GM23338 (cell line): Measurements from ENCODE around the gene PDE1A. TPM values are rescaled to one million over a fixed set of nuclear protein-coding genes. Genes with fewer than 3 reads are reported as not detected.

Experiments used
- ATAC-seq: fragments of 200-7000 bp; cut with Tn5 transposase; 3 replicates; pipeline ENCODE4 v1.9.1; 2020
- DNase-seq: peaks from one replicate; pipeline ENCODE4 v3.0.0-alpha.2; 2015; ENCODE audit warnings: low spot score
- H2AFZ ChIP-seq: fragments of 200-600 bp; sonication (generic); 2 replicates; pipeline ENCODE4 v1.8.0; 2016; ENCODE audit warnings: antibody characterized with exemption, mild to moderate bottlenecking, moderate library complexity
- H3F3A ChIP-seq: fragments of 200-600 bp; sonication (generic); replicated peaks from 2 replicates; pipeline ENCODE4 v1.8.0; 2017; ENCODE audit warnings: antibody characterized with exemption, mixed run types, low read depth
- H3K27ac ChIP-seq: fragments of 200-600 bp; sonication (generic); 2 replicates; pipeline ENCODE4 v1.6.1; 2016; ENCODE audit warnings: low read depth
- H3K27me3 ChIP-seq: fragments of 200-600 bp; sonication (generic); 2 replicates; pipeline ENCODE4 v1.8.0; 2016; ENCODE audit warnings: mild to moderate bottlenecking, mixed run types, moderate library complexity; ENCODE audit not compliant: insufficient read depth
- H3K36me3 ChIP-seq: fragments of 200-600 bp; sonication (generic); 2 replicates; pipeline ENCODE4 v1.8.0; 2016; ENCODE audit warnings: mild to moderate bottlenecking; ENCODE audit not compliant: insufficient read depth
- H3K4me1 ChIP-seq: fragments of 200-600 bp; sonication (generic); 2 replicates; pipeline ENCODE4 v1.8.0; 2016; ENCODE audit warnings: mild to moderate bottlenecking, moderate library complexity; ENCODE audit not compliant: insufficient read depth
- H3K4me2 ChIP-seq: fragments of 200-600 bp; sonication (generic); 2 replicates; pipeline ENCODE4 v1.7.1; 2017; ENCODE audit warnings: mixed run types
- H3K4me3 ChIP-seq: fragments of 200-600 bp; sonication (generic); 2 replicates; pipeline ENCODE4 v1.6.1; 2016; ENCODE audit warnings: mixed run types
- H3K79me2 ChIP-seq: fragments of 200-600 bp; sonication (generic); replicated peaks from 2 replicates; pipeline ENCODE4 v1.8.0; 2017; ENCODE audit warnings: mild to moderate bottlenecking; ENCODE audit not compliant: insufficient read depth
- H3K9me2 ChIP-seq: fragments of 200-600 bp; sonication (generic); 2 replicates; pipeline ENCODE4 v1.8.0; 2017; ENCODE audit not compliant: insufficient read depth
- H4K20me1 ChIP-seq: fragments of 200-600 bp; sonication (generic); replicated peaks from 2 replicates; pipeline ENCODE4 v1.8.0; 2017; ENCODE audit warnings: mild to moderate bottlenecking; ENCODE audit not compliant: insufficient read depth
- H3K27ac Mint-ChIP-seq: 2 replicates; pipeline ENCODE4 v1.8.0; 2020; ENCODE audit warnings: inconsistent platforms, mild to moderate bottlenecking, moderate library complexity, mixed read lengths
- H3K27me3 Mint-ChIP-seq: 3 replicates; pipeline ENCODE4 v1.8.0; 2022; ENCODE audit warnings: low read depth, mild to moderate bottlenecking, moderate library complexity, mixed read lengths, inconsistent platforms; ENCODE audit not compliant: insufficient read depth, poor library complexity
- H3K36me3 Mint-ChIP-seq: 3 replicates; pipeline ENCODE4 v1.8.0; 2021; ENCODE audit warnings: low read depth, mild to moderate bottlenecking, inconsistent platforms, moderate library complexity, mixed read lengths
- H3K4me1 Mint-ChIP-seq: 3 replicates; pipeline ENCODE4 v1.8.0; 2020; ENCODE audit warnings: mild to moderate bottlenecking, inconsistent platforms, mixed read lengths
- H3K4me3 Mint-ChIP-seq: 3 replicates; pipeline ENCODE4 v1.8.0; 2021; ENCODE audit warnings: moderate library complexity, mild to moderate bottlenecking, inconsistent platforms, mixed read lengths
- H3K9me3 Mint-ChIP-seq: 3 replicates; pipeline ENCODE4 v1.8.0; 2020; ENCODE audit warnings: moderate library complexity, mild to moderate bottlenecking, inconsistent platforms, mixed read lengths
- CREB1 ChIP-seq: fragments of 250-450 bp; sonication (Bioruptor Pico); IDR thresholded peaks from 2 replicates; pipeline ENCODE4 v1.5.0; 2020; ENCODE audit warnings: low read depth, mild to moderate bottlenecking, moderate library complexity
- CTCF ChIP-seq, 2 experiments: fragments of 200-600 bp in 1 of 2; sonication (generic) in 1 of 2; conservative IDR thresholded peaks; 2 replicates each; pipeline versions ENCODE4 v1.5.1 to v1.6.1; 2016 to 2017; ENCODE audit warnings: antibody characterized with exemption in 2 of 2, low read depth in 2 of 2, mild to moderate bottlenecking in 2 of 2, moderate library complexity in 1 of 2
- ETS1 ChIP-seq: IDR thresholded peaks from 2 replicates; pipeline ENCODE4 v1.6.1; 2016; ENCODE audit warnings: antibody characterized with exemption
- EZH2 ChIP-seq: fragments of 200-600 bp; sonication (generic); IDR thresholded peaks from one replicate; pipeline ENCODE4 v1.8.0; 2017; ENCODE audit warnings: antibody characterized with exemption, mild to moderate bottlenecking, low read depth; ENCODE audit not compliant: unreplicated experiment
- POLR2AphosphoS5 ChIP-seq: IDR thresholded peaks from 2 replicates; pipeline ENCODE4 v1.6.1; 2016; ENCODE audit warnings: antibody characterized with exemption, low read depth
- REST ChIP-seq: IDR thresholded peaks from one replicate; pipeline ENCODE4 v1.6.1; 2018; ENCODE audit warnings: antibody characterized with exemption; ENCODE audit not compliant: unreplicated experiment
- STAT1 ChIP-seq: IDR thresholded peaks from one replicate; pipeline ENCODE4 v1.6.1; 2016; ENCODE audit warnings: antibody characterized with exemption; ENCODE audit not compliant: unreplicated experiment
- ZNF331 ChIP-seq: fragments of 250-450 bp; sonication (Bioruptor Pico); IDR thresholded peaks from 2 replicates; pipeline ENCODE4 v1.5.0; 2020; ENCODE audit warnings: low read depth, mild to moderate bottlenecking, moderate library complexity
- polyA plus RNA-seq: library from polyadenylated mRNA; unstranded; fragments of >200 nt; fragmentation: Nextera tagmentation; extraction: Ambion mirVana; gene quantifications from 2 replicates; pipeline ENCODE4 v1.2.1, GENCODE V29; 2016
- total RNA-seq: library from RNA; depleted of rRNA; stranded (reverse); fragments of >200 nt; shearing (Covaris generic); gene quantifications from 2 replicates; pipeline ENCODE4 v1.2.3, GENCODE V29; 2014
- TF ChIP-seq, protein P1 (sequence below): fragments of 250-450 bp; sonication (Bioruptor Pico); IDR thresholded peaks from 2 replicates; pipeline ENCODE4 v1.5.0; 2020; ENCODE audit warnings: mild to moderate bottlenecking, moderate library complexity

Gene PDE1A
- total and polyA plus RNA-seq, 2 experiments from 2014 or later = 0.28 to 0.31 TPM

GRCh38 chr2:182447163-182447562 is 20.3 kb upstream of the PDE1A start:
- H3K9me2 ChIP-seq = no peaks in the 10 kb centered on the region
- no peaks in the 10 kb centered on the region for H4K20me1 ChIP-seq
- Mint-ChIP-seq H3K27me3 (no peaks in the 10 kb centered on the region), H3K9me3 (no peaks in the 10 kb centered on the region), H3K4me1 (peaks cover 13% of the 10 kb centered on the region), H3K4me3 (no peak overlapping the region), H3K27ac (peak overlapping the region; percentile 14; the same call in 1 of the 2 replicates), H3K36me3 (no peaks in the 10 kb centered on the region)
- H3K4me2 ChIP-seq = no peak overlapping the region
- no peaks in the 10 kb centered on the region for H3K36me3 ChIP-seq
- H3K27me3 ChIP-seq = no peaks in the 10 kb centered on the region
- no peak overlapping the region for H3K27ac ChIP-seq
- DNase-seq (no peak), ATAC-seq (no peak)
- no peak for TF ChIP-seq POLR2AphosphoS5
- TF ChIP-seq STAT1 = no peak
- no peak for TF ChIP-seq ETS1
- no peak for TF ChIP-seq CTCF (conservative IDR thresholded peaks at IDR 0.05; ENCODE audit: low read depth in 2 of 2)
- no peak for TF ChIP-seq REST
- no peak for TF ChIP-seq ZNF331 (CRISPR knock-in tag)
- TF ChIP-seq EZH2 = no peak
- H3K79me2 ChIP-seq = no peaks in the 10 kb centered on the region
- H3F3A ChIP-seq = no peaks in the 10 kb centered on the region
- H3K4me3 ChIP-seq = no peak overlapping the region
- H3K4me1 ChIP-seq = no peaks in the 10 kb centered on the region
- no peak overlapping the region for H2AFZ ChIP-seq

DNA sequence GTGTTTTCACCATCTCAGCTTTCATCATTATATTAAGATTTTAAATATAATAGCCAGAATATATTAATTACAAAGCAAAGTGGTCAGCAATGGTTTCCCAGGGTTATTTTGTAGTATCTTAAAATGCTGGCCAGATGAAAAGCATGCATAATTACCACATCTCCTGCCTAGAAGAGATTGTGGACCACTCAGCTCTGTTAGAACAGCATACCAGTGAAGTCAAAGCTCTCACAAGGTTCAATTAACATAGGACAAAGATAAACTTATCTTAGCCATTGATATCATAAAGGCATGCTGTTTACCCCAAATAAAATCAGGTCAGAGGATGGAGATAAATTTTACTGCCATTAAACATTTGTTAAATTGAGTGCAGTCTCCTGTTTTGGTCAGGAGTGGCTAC is 19.3 kb upstream of the PDE1A start:
- H3K4me3 Mint-ChIP-seq = no peak overlapping the region
- Histone ChIP-seq H3K9me2 (no peaks in the 10 kb centered on the region), H2AFZ (no peak overlapping the region), H3K27ac (no peak overlapping the region), H3K36me3 (no peaks in the 10 kb centered on the region), H3K4me3 (no peak overlapping the region), H3F3A (no peaks in the 10 kb centered on the region), H3K79me2 (no peaks in the 10 kb centered on the region), H3K4me1 (no peaks in the 10 kb centered on the region), H3K4me2 (no peak overlapping the region), H3K27me3 (no peaks in the 10 kb centered on the region), H4K20me1 (no peaks in the 10 kb centered on the region)
- H3K4me1 Mint-ChIP-seq = peaks cover 13% of the 10 kb centered on the region
- H3K36me3 Mint-ChIP-seq = no peaks in the 10 kb centered on the region
- DNase-seq (no peak), ATAC-seq (no peak)
- 0 out of 2 replicates have a peak overlapping the region, but pooled peaks have one; percentile 18 for H3K27ac Mint-ChIP-seq
- no peaks in the 10 kb centered on the region; the same call in 2 of the 3 replicates for H3K9me3 Mint-ChIP-seq
- H3K27me3 Mint-ChIP-seq = no peaks in the 10 kb centered on the region
- TF ChIP-seq, protein P1, sequence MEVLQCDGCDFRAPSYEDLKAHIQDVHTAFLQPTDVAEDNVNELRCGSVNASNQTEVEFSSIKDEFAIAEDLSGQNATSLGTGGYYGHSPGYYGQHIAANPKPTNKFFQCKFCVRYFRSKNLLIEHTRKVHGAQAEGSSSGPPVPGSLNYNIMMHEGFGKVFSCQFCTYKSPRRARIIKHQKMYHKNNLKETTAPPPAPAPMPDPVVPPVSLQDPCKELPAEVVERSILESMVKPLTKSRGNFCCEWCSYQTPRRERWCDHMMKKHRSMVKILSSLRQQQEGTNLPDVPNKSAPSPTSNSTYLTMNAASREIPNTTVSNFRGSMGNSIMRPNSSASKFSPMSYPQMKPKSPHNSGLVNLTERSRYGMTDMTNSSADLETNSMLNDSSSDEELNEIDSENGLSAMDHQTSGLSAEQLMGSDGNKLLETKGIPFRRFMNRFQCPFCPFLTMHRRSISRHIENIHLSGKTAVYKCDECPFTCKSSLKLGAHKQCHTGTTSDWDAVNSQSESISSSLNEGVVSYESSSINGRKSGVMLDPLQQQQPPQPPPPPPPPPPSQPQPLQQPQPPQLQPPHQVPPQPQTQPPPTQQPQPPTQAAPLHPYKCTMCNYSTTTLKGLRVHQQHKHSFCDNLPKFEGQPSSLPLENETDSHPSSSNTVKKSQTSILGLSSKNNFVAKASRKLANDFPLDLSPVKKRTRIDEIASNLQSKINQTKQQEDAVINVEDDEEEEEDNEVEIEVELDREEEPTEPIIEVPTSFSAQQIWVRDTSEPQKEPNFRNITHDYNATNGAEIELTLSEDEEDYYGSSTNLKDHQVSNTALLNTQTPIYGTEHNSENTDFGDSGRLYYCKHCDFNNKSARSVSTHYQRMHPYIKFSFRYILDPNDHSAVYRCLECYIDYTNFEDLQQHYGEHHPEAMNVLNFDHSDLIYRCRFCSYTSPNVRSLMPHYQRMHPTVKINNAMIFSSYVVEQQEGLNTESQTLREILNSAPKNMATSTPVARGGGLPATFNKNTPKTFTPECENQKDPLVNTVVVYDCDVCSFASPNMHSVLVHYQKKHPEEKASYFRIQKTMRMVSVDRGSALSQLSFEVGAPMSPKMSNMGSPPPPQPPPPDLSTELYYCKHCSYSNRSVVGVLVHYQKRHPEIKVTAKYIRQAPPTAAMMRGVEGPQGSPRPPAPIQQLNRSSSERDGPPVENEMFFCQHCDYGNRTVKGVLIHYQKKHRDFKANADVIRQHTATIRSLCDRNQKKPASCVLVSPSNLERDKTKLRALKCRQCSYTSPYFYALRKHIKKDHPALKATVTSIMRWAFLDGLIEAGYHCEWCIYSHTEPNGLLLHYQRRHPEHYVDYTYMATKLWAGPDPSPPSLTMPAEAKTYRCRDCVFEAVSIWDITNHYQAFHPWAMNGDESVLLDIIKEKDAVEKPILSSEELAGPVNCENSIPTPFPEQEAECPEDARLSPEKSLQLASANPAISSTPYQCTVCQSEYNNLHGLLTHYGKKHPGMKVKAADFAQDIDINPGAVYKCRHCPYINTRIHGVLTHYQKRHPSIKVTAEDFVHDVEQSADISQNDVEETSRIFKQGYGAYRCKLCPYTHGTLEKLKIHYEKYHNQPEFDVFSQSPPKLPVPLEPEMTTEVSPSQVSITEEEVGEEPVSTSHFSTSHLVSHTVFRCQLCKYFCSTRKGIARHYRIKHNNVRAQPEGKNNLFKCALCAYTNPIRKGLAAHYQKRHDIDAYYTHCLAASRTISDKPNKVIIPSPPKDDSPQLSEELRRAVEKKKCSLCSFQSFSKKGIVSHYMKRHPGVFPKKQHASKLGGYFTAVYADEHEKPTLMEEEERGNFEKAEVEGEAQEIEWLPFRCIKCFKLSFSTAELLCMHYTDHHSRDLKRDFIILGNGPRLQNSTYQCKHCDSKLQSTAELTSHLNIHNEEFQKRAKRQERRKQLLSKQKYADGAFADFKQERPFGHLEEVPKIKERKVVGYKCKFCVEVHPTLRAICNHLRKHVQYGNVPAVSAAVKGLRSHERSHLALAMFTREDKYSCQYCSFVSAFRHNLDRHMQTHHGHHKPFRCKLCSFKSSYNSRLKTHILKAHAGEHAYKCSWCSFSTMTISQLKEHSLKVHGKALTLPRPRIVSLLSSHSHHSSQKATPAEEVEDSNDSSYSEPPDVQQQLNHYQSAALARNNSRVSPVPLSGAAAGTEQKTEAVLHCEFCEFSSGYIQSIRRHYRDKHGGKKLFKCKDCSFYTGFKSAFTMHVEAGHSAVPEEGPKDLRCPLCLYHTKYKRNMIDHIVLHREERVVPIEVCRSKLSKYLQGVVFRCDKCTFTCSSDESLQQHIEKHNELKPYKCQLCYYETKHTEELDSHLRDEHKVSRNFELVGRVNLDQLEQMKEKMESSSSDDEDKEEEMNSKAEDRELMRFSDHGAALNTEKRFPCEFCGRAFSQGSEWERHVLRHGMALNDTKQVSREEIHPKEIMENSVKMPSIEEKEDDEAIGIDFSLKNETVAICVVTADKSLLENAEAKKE (CRISPR knock-in tag) = no peak
- no peak for TF ChIP-seq CREB1
- TF ChIP-seq STAT1 = no peak
